Skeletal muscle satellite cell (primary cell): ENCODE results near the gene ETS1.
A peak's percentile ranks its signal among the peaks of the same experiment; 100 is the strongest.
"Not testable (repeated sequence)": the region's sequence is repeated elsewhere in the genome, so short reads cannot be mapped to it uniquely, and the experiment has no call there.

Experiments
- H3K27me3 ChIP-seq: 2 replicates; pipeline ENCODE4 v1.7.0; 2013; ENCODE audit warnings: low read length; ENCODE audit not compliant: control insufficient read depth, insufficient read depth
- H3K36me3 ChIP-seq: 2 replicates; pipeline ENCODE4 v1.7.0; 2013; ENCODE audit warnings: mild to moderate bottlenecking, control low read depth, low read length; ENCODE audit not compliant: insufficient read depth
- H3K4me1 ChIP-seq: 2 replicates; pipeline ENCODE4 v1.7.0; 2013; ENCODE audit warnings: low read length; ENCODE audit not compliant: control insufficient read depth, insufficient read depth
- H3K4me2 ChIP-seq: 2 replicates; pipeline ENCODE4 v1.7.0; 2013; ENCODE audit warnings: mild to moderate bottlenecking, low read length
- H3K4me3 ChIP-seq: 2 replicates; pipeline ENCODE4 v1.7.0; 2013; ENCODE audit warnings: low read length
- H3K9ac ChIP-seq: 2 replicates; pipeline ENCODE4 v1.7.0; 2013; ENCODE audit warnings: mild to moderate bottlenecking, low read depth, low read length, moderate library complexity
- H3K9me3 ChIP-seq: replicated peaks from 2 replicates; pipeline ENCODE4 v1.7.0; 2013; ENCODE audit warnings: mild to moderate bottlenecking, control low read depth, low read length

Gene ETS1

GRCh38 chr11:128447233-128447632 is 140.1 kb downstream of the ETS1 start:
- Histone ChIP-seq H3K27me3 (no peaks in the 10 kb centered on the region), H3K4me2 (no peak overlapping the region), H3K9me3 (no peaks in the 10 kb centered on the region)

GRCh38 chr11:128445921-128446320 is 141.4 kb downstream of the ETS1 start:
- not testable (repeated sequence) for H3K9ac ChIP-seq, H3K9me3 ChIP-seq, H3K4me3 ChIP-seq, H3K27me3 ChIP-seq, H3K4me1 ChIP-seq, H3K36me3 ChIP-seq, H3K4me2 ChIP-seq

More at GRCh38 chr11:128447233-128447632, 140.1 kb downstream of the ETS1 start:
- Histone ChIP-seq H3K9ac (no peak overlapping the region), H3K4me3 (no peak overlapping the region), H3K36me3 (no peaks in the 10 kb centered on the region), H3K4me1 (peaks cover 16% of the 10 kb centered on the region)

DNA sequence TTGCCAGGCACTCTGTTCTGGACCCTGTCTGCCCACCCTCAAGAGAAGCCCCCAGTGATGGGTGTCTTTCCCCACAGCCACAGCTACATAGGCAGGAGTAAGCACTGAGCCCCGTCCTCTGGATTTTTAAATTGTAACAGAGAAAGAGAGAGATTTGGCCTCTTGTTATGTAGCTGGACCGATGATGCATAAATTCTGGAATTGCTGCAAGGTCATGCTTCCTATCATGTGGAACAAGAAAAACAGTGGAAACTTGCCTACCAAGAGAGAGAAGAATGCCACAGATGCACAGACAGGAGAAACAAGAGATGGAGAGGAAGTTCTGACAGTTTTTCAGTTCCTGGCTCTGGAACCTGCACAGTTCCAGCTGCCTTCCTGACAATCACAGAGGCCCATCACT is 150.2 kb downstream of the ETS1 start:
- no peaks in the 10 kb centered on the region for H3K27me3 ChIP-seq
- H3K9me3 ChIP-seq = no peaks in the 10 kb centered on the region
- peaks cover 5% of the 10 kb centered on the region for H3K4me1 ChIP-seq
- H3K9ac ChIP-seq = no peak overlapping the region
- peak overlapping the region; percentile 35 for H3K4me2 ChIP-seq
- no peaks in the 10 kb centered on the region for H3K36me3 ChIP-seq
- H3K4me3 ChIP-seq = no peak overlapping the region

- Histone ChIP-seq H3K9me3 (no peaks in the 10 kb centered on the region), H3K4me3 (no peak overlapping the region), H3K9ac (no peak overlapping the region), H3K4me2 (no peak overlapping the region), H3K4me1 (peaks cover 5% of the 10 kb centered on the region), H3K27me3 (no peaks in the 10 kb centered on the region), H3K36me3 (no peaks in the 10 kb centered on the region)
These were observed 152.5 kb downstream of the ETS1 start for GRCh38 chr11:128434818-128435217.

GRCh38 chr11:128434411-128434810 is 152.9 kb downstream of the ETS1 start:
- Histone ChIP-seq H3K4me1 (peaks cover 5% of the 10 kb centered on the region), H3K36me3 (no peaks in the 10 kb centered on the region), H3K27me3 (no peaks in the 10 kb centered on the region), H3K4me2 (no peak overlapping the region), H3K4me3 (no peak overlapping the region), H3K9me3 (no peaks in the 10 kb centered on the region), H3K9ac (no peak overlapping the region)

DNA sequence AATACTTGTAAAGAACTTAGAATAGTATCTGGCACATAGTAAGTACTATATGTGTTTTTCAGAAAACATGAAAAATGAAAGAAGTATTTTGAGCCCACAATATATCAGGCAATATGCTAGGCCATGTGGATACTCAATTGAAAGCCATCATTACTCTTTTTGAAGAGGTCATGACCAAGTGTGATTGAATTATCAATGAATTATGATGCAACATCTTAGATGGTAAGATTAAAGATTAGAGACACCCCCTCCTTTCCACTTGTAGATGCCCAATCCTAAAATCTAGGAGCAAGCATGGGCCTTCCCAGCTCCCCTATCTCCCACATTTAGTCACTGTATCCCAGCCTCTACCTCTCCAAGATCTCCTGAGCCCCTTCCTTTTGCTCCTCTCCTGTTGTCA is 154.4 kb downstream of the ETS1 start:
- H3K4me3 ChIP-seq = no peak overlapping the region
- no peaks in the 10 kb centered on the region for H3K27me3 ChIP-seq
- H3K36me3 ChIP-seq = no peaks in the 10 kb centered on the region
- H3K4me1 ChIP-seq = peaks cover 5% of the 10 kb centered on the region
- H3K9me3 ChIP-seq = no peaks in the 10 kb centered on the region
- H3K4me2 ChIP-seq = no peak overlapping the region
- H3K9ac ChIP-seq = no peak overlapping the region

DNA sequence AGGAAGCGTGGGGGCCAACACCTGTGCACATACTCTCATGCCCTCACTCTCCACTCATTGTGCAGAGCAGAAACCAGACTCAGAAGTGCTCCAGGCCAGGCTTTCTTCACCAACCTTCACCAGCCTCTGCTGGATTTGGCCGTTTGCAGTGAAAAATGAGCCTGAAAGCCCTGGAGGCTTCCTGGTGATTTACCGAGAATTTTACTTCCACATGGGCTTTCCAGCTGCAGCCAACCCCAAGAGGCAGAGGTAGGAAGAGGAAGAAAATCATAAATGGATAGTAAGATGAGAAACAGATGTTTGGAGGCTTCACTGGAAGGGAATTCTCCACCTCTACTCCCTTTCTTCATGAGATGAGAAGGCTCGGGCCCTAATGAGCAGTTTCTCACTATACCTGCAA is 155.4 kb downstream of the ETS1 start:
- H3K4me1 ChIP-seq = peaks cover under 1% of the 10 kb centered on the region
- H3K27me3 ChIP-seq = no peaks in the 10 kb centered on the region
- no peaks in the 10 kb centered on the region for H3K36me3 ChIP-seq
- H3K4me2 ChIP-seq = no peak overlapping the region
- H3K4me3 ChIP-seq = no peak overlapping the region
- H3K9me3 ChIP-seq = no peaks in the 10 kb centered on the region
- H3K9ac ChIP-seq = no peak overlapping the region

GRCh38 chr11:128428935-128429334 is 158.4 kb downstream of the ETS1 start:
- Histone ChIP-seq H3K4me1 (peaks cover 11% of the 10 kb centered on the region), H3K4me2 (no peak overlapping the region), H3K9me3 (no peaks in the 10 kb centered on the region), H3K36me3 (no peaks in the 10 kb centered on the region), H3K4me3 (no peak overlapping the region), H3K9ac (no peak overlapping the region), H3K27me3 (no peaks in the 10 kb centered on the region)

- Histone ChIP-seq H3K9me3 (no peaks in the 10 kb centered on the region), H3K27me3 (no peaks in the 10 kb centered on the region), H3K4me2 (peak overlapping the region; percentile 34), H3K4me3 (no peak overlapping the region), H3K9ac (peak overlapping the region; percentile 14), H3K36me3 (no peaks in the 10 kb centered on the region), H3K4me1 (peaks cover 11% of the 10 kb centered on the region)
These were observed 162.5 kb downstream of the ETS1 start for GRCh38 chr11:128424851-128425285.

DNA sequence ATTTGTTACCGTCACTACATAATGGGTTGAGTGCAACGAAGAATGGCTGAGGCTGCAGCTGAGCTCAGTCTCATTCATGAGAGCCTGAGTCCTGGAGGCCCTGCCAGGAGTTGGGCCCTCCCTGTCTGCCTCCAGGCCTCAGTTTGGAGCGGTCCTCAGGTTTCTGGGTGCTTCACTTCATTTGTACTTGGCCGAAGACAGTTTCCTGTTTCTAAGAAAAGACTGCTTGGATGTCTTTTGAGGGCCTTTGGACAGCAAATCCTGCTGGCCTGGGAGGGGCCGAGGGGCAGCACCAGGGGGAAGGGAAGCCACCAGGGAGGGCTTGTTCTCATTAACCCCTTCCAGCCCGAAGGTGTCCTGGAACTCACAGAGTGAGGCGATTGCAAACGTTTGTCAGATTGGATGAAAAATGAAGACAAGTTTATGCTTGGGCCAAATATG is 163.1 kb downstream of the ETS1 start:
- Histone ChIP-seq H3K27me3 (no peaks in the 10 kb centered on the region), H3K4me1 (peaks cover 11% of the 10 kb centered on the region), H3K4me3 (no peak overlapping the region), H3K9me3 (no peaks in the 10 kb centered on the region), H3K4me2 (no peak overlapping the region), H3K36me3 (no peaks in the 10 kb centered on the region), H3K9ac (no peak overlapping the region)

DNA sequence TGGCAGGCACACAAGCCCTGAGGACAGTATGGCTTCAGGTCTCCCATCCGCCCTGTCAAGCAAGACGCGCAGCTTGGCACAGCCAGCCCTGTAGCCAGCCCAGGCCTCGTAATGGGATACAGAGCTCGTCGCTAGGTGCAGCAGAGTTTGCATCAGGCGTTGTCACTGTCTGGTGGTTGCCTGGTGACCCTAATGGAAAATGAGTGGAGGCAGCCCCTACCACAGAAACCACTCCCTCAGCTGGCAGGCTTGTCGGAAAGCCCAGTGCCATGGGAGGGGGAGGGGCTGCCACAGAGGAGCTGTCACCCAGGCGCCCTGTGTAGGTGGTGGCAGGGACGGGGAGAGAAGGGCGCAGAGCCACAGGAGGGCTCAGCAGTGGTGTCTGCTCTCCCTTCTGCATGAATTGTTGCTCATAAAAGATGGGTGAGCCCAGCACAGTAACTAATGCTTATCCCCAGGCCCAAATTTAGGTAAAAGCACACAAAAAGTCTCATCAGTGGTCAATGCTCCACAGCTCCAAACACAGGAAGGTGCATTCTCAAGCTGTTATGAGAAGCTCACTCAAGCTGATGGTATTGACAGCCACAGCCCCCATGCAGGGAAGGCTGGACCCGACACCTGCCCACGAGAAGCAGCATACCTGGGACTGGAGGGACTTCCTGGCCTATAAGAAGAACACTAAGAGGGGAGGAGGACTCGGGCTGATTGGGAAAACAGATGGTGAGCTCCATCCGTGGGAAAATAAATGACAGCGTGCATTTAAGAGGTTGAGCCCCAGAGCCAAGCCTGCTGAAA is 164.6 kb downstream of the ETS1 start:
- Histone ChIP-seq H3K9ac (no peak overlapping the region), H3K9me3 (no peaks in the 10 kb centered on the region), H3K36me3 (no peaks in the 10 kb centered on the region), H3K4me2 (no peak overlapping the region), H3K27me3 (no peaks in the 10 kb centered on the region), H3K4me3 (no peak overlapping the region), H3K4me1 (peaks cover 17% of the 10 kb centered on the region)
